PC-3 (cell line): ENCODE measurements around the gene ATXN10.

Source experiments
- EZH2 ChIP-seq: fragments of 300-600 bp; sonication (generic); IDR thresholded peaks from one replicate; pipeline ENCODE4 v1.6.1; 2017; ENCODE audit warnings: antibody characterized with exemption, mild to moderate bottlenecking, low read length; ENCODE audit not compliant: unreplicated experiment
- EZH2phosphoT487 ChIP-seq: fragments of 300-600 bp; sonication (generic); IDR thresholded peaks from 2 replicates; pipeline ENCODE4 v1.6.1; 2018; ENCODE audit warnings: mild to moderate bottlenecking, antibody characterized with exemption, low read length, borderline replicate concordance
- TF ChIP-seq, protein P1 (sequence below): fragments of 300-600 bp; sonication (generic); conservative IDR thresholded peaks from 2 replicates; pipeline ENCODE4 v1.5.1; 2017; ENCODE audit warnings: antibody characterized with exemption, low read depth, mild to moderate bottlenecking, low read length

DNA sequence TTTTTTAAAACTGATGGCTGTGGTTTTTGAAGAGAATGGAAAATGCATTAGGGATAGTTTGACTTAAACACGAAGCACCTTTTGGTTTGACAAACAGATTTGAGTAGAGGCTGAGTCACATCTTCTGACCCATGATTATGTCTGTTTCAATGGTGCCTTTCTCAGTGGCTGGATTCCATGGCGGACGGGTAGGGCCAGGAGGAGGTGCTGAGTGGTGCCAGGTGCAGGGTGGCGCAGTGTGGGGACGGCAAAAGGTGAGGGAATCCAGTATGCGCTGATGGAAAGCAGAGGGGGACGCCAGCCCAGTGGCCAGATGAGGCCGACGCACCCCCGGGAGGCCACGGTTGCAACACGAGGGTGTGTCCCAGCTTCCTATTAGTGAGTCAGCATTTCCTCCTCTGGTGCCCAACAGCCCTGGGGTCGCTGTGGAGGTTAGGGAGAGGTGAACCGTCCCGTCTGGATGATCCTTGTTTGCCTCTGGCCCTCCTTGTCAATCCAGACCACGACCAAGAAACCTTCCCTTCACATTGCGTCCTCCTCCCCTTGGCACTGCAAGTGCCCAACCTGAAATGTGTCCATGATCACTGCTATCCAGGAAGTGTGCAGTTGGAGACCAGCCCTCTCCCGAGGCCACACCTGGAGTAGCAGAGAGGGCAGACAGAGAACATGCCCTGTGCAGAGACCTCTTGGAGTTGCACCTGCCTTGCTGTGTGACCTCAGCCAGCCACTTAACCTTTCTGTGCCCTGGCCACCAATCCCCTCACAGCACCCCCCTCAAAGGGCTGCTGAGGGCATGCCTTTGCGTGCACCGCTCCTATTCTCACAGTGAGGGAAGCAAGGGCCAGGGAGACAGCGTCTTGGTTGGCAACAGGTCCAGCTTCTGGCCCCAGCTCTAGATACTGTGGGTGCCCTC is 32.5 kb upstream of the ATXN10 start:
- TF ChIP-seq, protein P1, sequence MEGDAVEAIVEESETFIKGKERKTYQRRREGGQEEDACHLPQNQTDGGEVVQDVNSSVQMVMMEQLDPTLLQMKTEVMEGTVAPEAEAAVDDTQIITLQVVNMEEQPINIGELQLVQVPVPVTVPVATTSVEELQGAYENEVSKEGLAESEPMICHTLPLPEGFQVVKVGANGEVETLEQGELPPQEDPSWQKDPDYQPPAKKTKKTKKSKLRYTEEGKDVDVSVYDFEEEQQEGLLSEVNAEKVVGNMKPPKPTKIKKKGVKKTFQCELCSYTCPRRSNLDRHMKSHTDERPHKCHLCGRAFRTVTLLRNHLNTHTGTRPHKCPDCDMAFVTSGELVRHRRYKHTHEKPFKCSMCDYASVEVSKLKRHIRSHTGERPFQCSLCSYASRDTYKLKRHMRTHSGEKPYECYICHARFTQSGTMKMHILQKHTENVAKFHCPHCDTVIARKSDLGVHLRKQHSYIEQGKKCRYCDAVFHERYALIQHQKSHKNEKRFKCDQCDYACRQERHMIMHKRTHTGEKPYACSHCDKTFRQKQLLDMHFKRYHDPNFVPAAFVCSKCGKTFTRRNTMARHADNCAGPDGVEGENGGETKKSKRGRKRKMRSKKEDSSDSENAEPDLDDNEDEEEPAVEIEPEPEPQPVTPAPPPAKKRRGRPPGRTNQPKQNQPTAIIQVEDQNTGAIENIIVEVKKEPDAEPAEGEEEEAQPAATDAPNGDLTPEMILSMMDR: no peak
- TF ChIP-seq EZH2 (no peak), EZH2phosphoT487 (no peak)
